Measurements from ENCODE around the gene TBC1D2.
"Not testable (repeated sequence)": the region's sequence is repeated elsewhere in the genome, so short reads cannot be mapped to it uniquely, and the experiment has no call there.

TBC1D2 gene

GRCh38 chr9:98191671-98192502 is 63.6 kb downstream of the TBC1D2 start:
- no peak for DNase-seq (ENCODE audit: low read depth in 2 of 2)

GRCh38 chr9:98191181-98191608 is 64.3 kb downstream of the TBC1D2 start:
- DNase-seq (ENCODE audit: low read depth in 2 of 2): no peak

GRCh38 chr9:98190757-98191105 is 64.7 kb downstream of the TBC1D2 start:
- DNase-seq (ENCODE audit: low read depth in 2 of 2): no peak

GRCh38 chr9:98189412-98189811 is 66.0 kb downstream of the TBC1D2 start:
- DNase-seq (ENCODE audit: low read depth in 2 of 2): no peak

GRCh38 chr9:98187926-98188325 is 67.5 kb downstream of the TBC1D2 start:
- no peak for DNase-seq (ENCODE audit: low read depth in 2 of 2)

GRCh38 chr9:98186236-98186635 is 69.2 kb downstream of the TBC1D2 start:
- no peak for DNase-seq (ENCODE audit: low read depth in 2 of 2)

GRCh38 chr9:98185611-98186171 is 69.8 kb downstream of the TBC1D2 start:
- no peak for DNase-seq (ENCODE audit: low read depth in 2 of 2)

- DNase-seq (ENCODE audit: low read depth in 2 of 2): no peak
These were observed 70.4 kb downstream of the TBC1D2 start for GRCh38 chr9:98185021-98185567.

- no peak for DNase-seq (ENCODE audit: low read depth in 2 of 2)
These were observed 71.1 kb downstream of the TBC1D2 start for GRCh38 chr9:98184326-98184725.

- no peak for DNase-seq (ENCODE audit: low read depth in 2 of 2)
These were observed 72.4 kb downstream of the TBC1D2 start for GRCh38 chr9:98182889-98183599.

- DNase-seq (ENCODE audit: low read depth in 2 of 2): no peak
These were observed 73.2 kb downstream of the TBC1D2 start for GRCh38 chr9:98182069-98182820.

GRCh38 chr9:98181746-98182068 is 73.7 kb downstream of the TBC1D2 start:
- no peak for DNase-seq (ENCODE audit: low read depth in 2 of 2)

GRCh38 chr9:98180996-98181395 is 74.5 kb downstream of the TBC1D2 start:
- no peak for DNase-seq (ENCODE audit: low read depth in 2 of 2)

GRCh38 chr9:98178874-98179850 is 76.3 kb downstream of the TBC1D2 start:
- DNase-seq (ENCODE audit: low read depth in 2 of 2): no peak

- no peak for DNase-seq (ENCODE audit: low read depth in 2 of 2)
These were observed 78.8 kb downstream of the TBC1D2 start for GRCh38 chr9:98176391-98177259.

GRCh38 chr9:98175762-98176161 is 79.7 kb downstream of the TBC1D2 start:
- DNase-seq (ENCODE audit: low read depth in 2 of 2): no peak

- DNase-seq (ENCODE audit: low read depth in 2 of 2): no peak
These were observed 80.3 kb downstream of the TBC1D2 start for GRCh38 chr9:98175028-98175569.

- not testable (repeated sequence) for DNase-seq (ENCODE audit: low read depth in 2 of 2)
These were observed 80.9 kb downstream of the TBC1D2 start for GRCh38 chr9:98174502-98174918.

GRCh38 chr9:98173181-98173580 is 82.3 kb downstream of the TBC1D2 start:
- no peak for DNase-seq (ENCODE audit: low read depth in 2 of 2)
